H9 (cell line): Measurements from ENCODE around the gene CEP83. TPM values are rescaled to one million over a fixed set of nuclear protein-coding genes. Genes with fewer than 3 reads are reported as not detected.

ENCODE experiments used
- DNase-seq: peaks from one replicate; pipeline ENCODE4 v3.0.0-alpha.2; 2017
- H2AFZ ChIP-seq: one replicate; pipeline ENCODE4 v1.6.1; 2013; ENCODE audit warnings: mild to moderate bottlenecking, low read length, control low read depth, moderate library complexity
- H2AK5ac ChIP-seq: 2 replicates; pipeline ENCODE4 v1.6.1; 2013; ENCODE audit warnings: low read length, control low read depth, mixed read lengths; ENCODE audit not compliant: insufficient read length
- H2BK120ac ChIP-seq: one replicate; pipeline ENCODE4 v1.6.1; 2013; ENCODE audit warnings: low read depth, mild to moderate bottlenecking, low read length, control low read depth, inconsistent platforms; ENCODE audit not compliant: poor library complexity, severe bottlenecking
- H2BK12ac ChIP-seq: 2 replicates; pipeline ENCODE4 v1.6.1; 2013; ENCODE audit warnings: low read length, control low read depth, mixed read lengths, low read depth; ENCODE audit not compliant: insufficient read length
- H2BK15ac ChIP-seq: 2 replicates; pipeline ENCODE4 v1.6.1; 2013; ENCODE audit warnings: low read depth, low read length, control low read depth
- H2BK20ac ChIP-seq: one replicate; pipeline ENCODE4 v1.6.1; 2013; ENCODE audit warnings: low read depth, mild to moderate bottlenecking, low read length, control low read depth, inconsistent platforms; ENCODE audit not compliant: poor library complexity, severe bottlenecking
- H2BK5ac ChIP-seq: 2 replicates; pipeline ENCODE4 v1.6.1; 2013; ENCODE audit warnings: low read length, control low read depth, mixed read lengths; ENCODE audit not compliant: insufficient read length
- H3K14ac ChIP-seq: 2 replicates; pipeline ENCODE4 v1.6.1; 2013; ENCODE audit warnings: low read length, control low read depth; ENCODE audit not compliant: insufficient read depth
- H3K18ac ChIP-seq: 2 replicates; pipeline ENCODE4 v1.6.1; 2013; ENCODE audit warnings: low read depth, mild to moderate bottlenecking, mixed read lengths, low read length, control low read depth; ENCODE audit not compliant: insufficient read length
- H3K23ac ChIP-seq: 2 replicates; pipeline ENCODE4 v1.6.1; 2013; ENCODE audit warnings: low read length, control low read depth, mixed read lengths, low read depth; ENCODE audit not compliant: insufficient read length
- H3K23me2 ChIP-seq: 2 replicates; pipeline ENCODE4 v1.6.1; 2013; ENCODE audit warnings: low read depth, mild to moderate bottlenecking, mixed read lengths, low read length, control low read depth; ENCODE audit not compliant: insufficient read length, poor library complexity, severe bottlenecking
- H3K27ac ChIP-seq: 2 replicates; pipeline ENCODE4 v1.5.1; 2013; ENCODE audit warnings: low read length, control low read depth, mixed read lengths, low read depth; ENCODE audit not compliant: insufficient read length
- H3K27me3 ChIP-seq: 2 replicates; pipeline ENCODE4 v1.6.1; 2013; ENCODE audit warnings: low read length, control low read depth, inconsistent platforms; ENCODE audit not compliant: insufficient read depth
- H3K4ac ChIP-seq: 2 replicates; pipeline ENCODE4 v1.6.1; 2013; ENCODE audit warnings: low read depth, mild to moderate bottlenecking, control low read depth, inconsistent platforms, low read length, moderate library complexity
- H3K4me1 ChIP-seq: 2 replicates; pipeline ENCODE4 v1.6.1; 2013; ENCODE audit warnings: low read length, control low read depth, inconsistent platforms; ENCODE audit not compliant: insufficient read depth
- H3K4me2 ChIP-seq: 2 replicates; pipeline ENCODE4 v1.6.1; 2013; ENCODE audit warnings: low read length, control low read depth, mixed read lengths; ENCODE audit not compliant: insufficient read length, insufficient read depth
- H3K56ac ChIP-seq: 2 replicates; pipeline ENCODE4 v1.6.1; 2013; ENCODE audit warnings: low read depth, mild to moderate bottlenecking, mixed read lengths, low read length, control low read depth; ENCODE audit not compliant: insufficient read length
- H3K79me1 ChIP-seq: 2 replicates; pipeline ENCODE4 v1.6.1; 2013; ENCODE audit warnings: low read depth, mild to moderate bottlenecking, moderate library complexity, low read length, control low read depth, inconsistent platforms; ENCODE audit not compliant: insufficient read depth, poor library complexity, severe bottlenecking
- H3K79me2 ChIP-seq: 2 replicates; pipeline ENCODE4 v1.6.1; 2013; ENCODE audit warnings: low read length, control low read depth, inconsistent platforms; ENCODE audit not compliant: insufficient read depth
- H3K9ac ChIP-seq: 2 replicates; pipeline ENCODE4 v1.6.1; 2013; ENCODE audit warnings: low read length, control low read depth, mixed read lengths; ENCODE audit not compliant: insufficient read length; ENCODE audit errors: extremely low read depth
- H3K9me3 ChIP-seq: one replicate; pipeline ENCODE4 v1.6.1; 2013; ENCODE audit warnings: low read depth, low read length, inconsistent platforms; ENCODE audit not compliant: control insufficient read depth
- H3T11ph ChIP-seq: one replicate; pipeline ENCODE4 v1.6.1; 2013; ENCODE audit warnings: mild to moderate bottlenecking, low read length, control low read depth, inconsistent platforms
- H4K20me1 ChIP-seq: one replicate; pipeline ENCODE4 v1.6.1; 2013; ENCODE audit not compliant: control insufficient read depth, insufficient read length, insufficient read depth
- H4K5ac ChIP-seq: 2 replicates; pipeline ENCODE4 v1.6.1; 2013; ENCODE audit warnings: low read depth, mild to moderate bottlenecking, mixed read lengths, low read length, control low read depth; ENCODE audit not compliant: insufficient read length
- H4K8ac ChIP-seq: replicated peaks from 2 replicates; pipeline ENCODE4 v1.6.1; 2013; ENCODE audit warnings: low read length, control low read depth, mixed read lengths, low read depth; ENCODE audit not compliant: insufficient read length
- H4K91ac ChIP-seq: 2 replicates; pipeline ENCODE4 v1.6.1; 2013; ENCODE audit warnings: low read depth, mild to moderate bottlenecking, moderate library complexity, mixed read lengths, low read length, control low read depth; ENCODE audit not compliant: insufficient read length
- H3K27ac Mint-ChIP-seq, 3 experiments: 2 replicates in 2 of 3; 3 replicates in 1 of 3; pipeline ENCODE4 v1.8.0; 2020 to 2021; ENCODE audit warnings: mixed read lengths in 3 of 3, mild to moderate bottlenecking in 1 of 3, moderate library complexity in 1 of 3
- H3K27me3 Mint-ChIP-seq: 2 replicates; pipeline ENCODE4 v1.8.0; 2021; ENCODE audit warnings: low read depth, mild to moderate bottlenecking, moderate library complexity, mixed read lengths
- H3K36me3 Mint-ChIP-seq, 3 experiments: 2 replicates in 2 of 3; 3 replicates in 1 of 3; pipeline ENCODE4 v1.8.0; 2020 to 2021; ENCODE audit warnings: low read depth in 3 of 3, mixed read lengths in 3 of 3; ENCODE audit not compliant: insufficient read depth in 1 of 3
- H3K4me1 Mint-ChIP-seq, 2 experiments: 2 replicates each; pipeline ENCODE4 v1.8.0; 2020; ENCODE audit warnings: mixed read lengths in 2 of 2
- H3K4me3 Mint-ChIP-seq, 2 experiments: 2 replicates in 1 of 2; 3 replicates in 1 of 2; pipeline ENCODE4 v1.8.0; 2020 to 2021; ENCODE audit warnings: mild to moderate bottlenecking in 2 of 2, mixed read lengths in 2 of 2, moderate library complexity in 1 of 2
- H3K9me3 Mint-ChIP-seq, 2 experiments: 2 replicates in 1 of 2; 3 replicates in 1 of 2; pipeline ENCODE4 v1.8.0; 2020; ENCODE audit warnings: mild to moderate bottlenecking in 2 of 2, mixed read lengths in 2 of 2, moderate library complexity in 1 of 2
- CTCF ChIP-seq: fragments of 200-600 bp; sonication (generic); conservative IDR thresholded peaks from 3 replicates; pipeline ENCODE4 v1.8.0; 2021; ENCODE audit warnings: antibody characterized with exemption, mild to moderate bottlenecking
- WGBS: extraction: QIAGEN DNeasy Blood & Tissue Kit; methylation state at CpG from one replicate; pipeline ENCODE4 v1.1.7; 2013; ENCODE audit warnings: missing lambda C conversion rate, low lambda C conversion rate, mixed read lengths; ENCODE audit not compliant: insufficient read length; ENCODE audit errors: extremely low coverage; 5-methylcytosine and 5-hydroxymethylcytosine counted together
- total RNA-seq: library from RNA; stranded (reverse); gene quantifications from 2 replicates; pipeline ENCODE4 v1.2.1, GENCODE V29; 2021

The CEP83 gene
- total RNA-seq, 1 experiment from 2014 or later = 26.5 TPM

DNA sequence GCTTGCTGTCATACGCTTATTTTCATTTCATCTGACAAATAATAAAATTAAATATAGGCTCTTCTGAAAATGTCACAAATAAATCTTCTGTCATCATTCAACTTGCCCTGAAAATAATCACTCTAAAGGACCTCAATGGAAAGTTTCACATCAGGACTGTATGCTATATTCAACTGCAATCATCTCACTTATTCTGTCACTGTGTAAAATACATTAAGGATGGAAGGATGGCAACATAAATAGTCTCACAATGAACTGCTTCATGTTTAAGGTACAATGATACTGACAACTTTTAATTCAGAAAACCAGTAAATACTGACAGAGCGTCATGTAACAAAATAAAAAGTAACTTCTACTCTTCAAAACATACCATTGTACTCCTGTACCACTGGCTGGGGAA, 82.1 kb downstream of the CEP83 start:
- no peak overlapping the region for H2BK15ac ChIP-seq
- H3T11ph ChIP-seq = no peak overlapping the region
- H3K9ac ChIP-seq = no peak overlapping the region
- no peak overlapping the region for H2BK120ac ChIP-seq
- Mint-ChIP-seq H3K9me3 (no peaks in the 10 kb centered on the region), H3K27me3 (no peaks in the 10 kb centered on the region), H3K4me1 (peaks cover 2 to 3% of the 10 kb centered on the region in 2 experiments; a peak in 3 of 4 replicates), H3K36me3 (peaks cover 0 to 4% (median 0%) of the 10 kb centered on the region in 3 experiments; a peak in 3 of 7 replicates), H3K27ac (no peak overlapping the region), H3K4me3 (no peak overlapping the region)
- H3K9me3 ChIP-seq = no peaks in the 10 kb centered on the region
- no peak overlapping the region for H3K4ac ChIP-seq
- H2BK5ac ChIP-seq = no peak overlapping the region
- no peak overlapping the region for H3K27ac ChIP-seq
- H4K91ac ChIP-seq = no peak overlapping the region
- no peak overlapping the region for H2AK5ac ChIP-seq
- no peak for DNase-seq
- H3K23me2 ChIP-seq = no peaks in the 10 kb centered on the region
- no peak overlapping the region for H2BK12ac ChIP-seq
- H4K8ac ChIP-seq = no peak overlapping the region
- no peak overlapping the region for H2AFZ ChIP-seq
- H3K4me2 ChIP-seq = no peak overlapping the region
- no peak overlapping the region for H3K23ac ChIP-seq
- H4K20me1 ChIP-seq = no peaks in the 10 kb centered on the region
- H3K56ac ChIP-seq = no peak overlapping the region
- no peak overlapping the region for H4K5ac ChIP-seq
- WGBS = no CpG with 5 or more reads among the region's 2 CpGs
- H2BK20ac ChIP-seq = no peak overlapping the region
- no peak overlapping the region for H3K18ac ChIP-seq
- no peaks in the 10 kb centered on the region for H3K27me3 ChIP-seq
- no peak for TF ChIP-seq CTCF
- no peaks in the 10 kb centered on the region for H3K4me1 ChIP-seq
- H3K79me2 ChIP-seq = no peaks in the 10 kb centered on the region
- no peaks in the 10 kb centered on the region for H3K79me1 ChIP-seq
- no peak overlapping the region for H3K14ac ChIP-seq
